ENCODE results near the gene ZNF492. TPM values are rescaled to one million over a fixed set of nuclear protein-coding genes. Genes with fewer than 3 reads are reported as not detected.
A peak's percentile ranks its signal among the peaks of the same experiment; 100 is the strongest.
"Not testable (repeated sequence)": the region's sequence is repeated elsewhere in the genome, so short reads cannot be mapped to it uniquely, and the experiment has no call there.

The ZNF492 gene
- total RNA-seq, 2 donors from 2014 or later = 0.58 to 1.8 TPM

DNA sequence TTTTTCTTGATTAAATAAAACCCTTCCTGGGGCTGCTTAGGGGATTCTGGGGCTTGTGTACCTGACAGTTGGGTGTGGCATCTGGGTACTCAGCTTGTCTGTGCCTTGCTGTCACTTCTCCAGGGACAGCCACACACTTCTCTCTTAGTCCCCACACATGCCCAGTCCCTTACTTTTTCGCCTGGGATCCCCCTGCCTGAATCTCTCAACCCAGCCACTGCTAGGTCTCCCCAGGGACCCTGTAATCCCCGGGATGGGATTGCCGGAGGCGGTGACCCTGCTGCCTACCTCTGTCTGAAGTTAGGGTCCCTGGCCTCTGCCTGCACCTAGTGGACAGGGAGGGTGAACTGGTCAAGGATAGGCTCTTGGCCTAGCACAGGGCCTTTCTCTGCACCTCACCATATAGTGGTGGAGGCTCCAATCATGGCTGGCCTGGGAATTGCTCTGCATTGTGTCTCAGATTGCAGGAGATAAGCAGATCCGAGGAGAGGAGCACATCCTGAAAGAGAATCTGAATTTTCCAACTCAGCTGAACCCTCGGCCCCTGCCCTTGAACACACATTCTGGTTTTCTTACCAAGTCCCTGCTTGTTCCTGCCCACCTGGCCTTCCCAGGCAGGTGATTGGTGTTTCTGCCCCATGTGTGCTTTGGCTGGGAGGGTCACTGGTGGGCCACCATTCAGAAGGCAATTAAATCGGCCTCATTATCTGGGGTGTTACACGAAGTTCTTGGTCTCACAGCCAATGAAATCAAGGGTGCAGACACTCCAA is 8.7 kb upstream of the ZNF492 start:
- DNase-seq = no peak
- H3K27me3 ChIP-seq = no peaks in the 10 kb centered on the region
- H3K27ac ChIP-seq = no peak overlapping the region
- no peak overlapping the region for H3K4me3 ChIP-seq
- H3K9me3 ChIP-seq = no peaks in the 10 kb centered on the region
- intact Hi-C loops (cut with DNase I) = no loop called here
- no peaks in the 10 kb centered on the region for H3K4me1 ChIP-seq
- no peaks in the 10 kb centered on the region for H3K36me3 ChIP-seq
- TF ChIP-seq, protein P1, sequence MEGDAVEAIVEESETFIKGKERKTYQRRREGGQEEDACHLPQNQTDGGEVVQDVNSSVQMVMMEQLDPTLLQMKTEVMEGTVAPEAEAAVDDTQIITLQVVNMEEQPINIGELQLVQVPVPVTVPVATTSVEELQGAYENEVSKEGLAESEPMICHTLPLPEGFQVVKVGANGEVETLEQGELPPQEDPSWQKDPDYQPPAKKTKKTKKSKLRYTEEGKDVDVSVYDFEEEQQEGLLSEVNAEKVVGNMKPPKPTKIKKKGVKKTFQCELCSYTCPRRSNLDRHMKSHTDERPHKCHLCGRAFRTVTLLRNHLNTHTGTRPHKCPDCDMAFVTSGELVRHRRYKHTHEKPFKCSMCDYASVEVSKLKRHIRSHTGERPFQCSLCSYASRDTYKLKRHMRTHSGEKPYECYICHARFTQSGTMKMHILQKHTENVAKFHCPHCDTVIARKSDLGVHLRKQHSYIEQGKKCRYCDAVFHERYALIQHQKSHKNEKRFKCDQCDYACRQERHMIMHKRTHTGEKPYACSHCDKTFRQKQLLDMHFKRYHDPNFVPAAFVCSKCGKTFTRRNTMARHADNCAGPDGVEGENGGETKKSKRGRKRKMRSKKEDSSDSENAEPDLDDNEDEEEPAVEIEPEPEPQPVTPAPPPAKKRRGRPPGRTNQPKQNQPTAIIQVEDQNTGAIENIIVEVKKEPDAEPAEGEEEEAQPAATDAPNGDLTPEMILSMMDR (IDR thresholded peaks at IDR 0.05) = no peak
- no peak overlapping the region for H3K9ac ChIP-seq (ENCODE audit: low read depth in 2 of 2, low read length in 2 of 2)

DNA sequence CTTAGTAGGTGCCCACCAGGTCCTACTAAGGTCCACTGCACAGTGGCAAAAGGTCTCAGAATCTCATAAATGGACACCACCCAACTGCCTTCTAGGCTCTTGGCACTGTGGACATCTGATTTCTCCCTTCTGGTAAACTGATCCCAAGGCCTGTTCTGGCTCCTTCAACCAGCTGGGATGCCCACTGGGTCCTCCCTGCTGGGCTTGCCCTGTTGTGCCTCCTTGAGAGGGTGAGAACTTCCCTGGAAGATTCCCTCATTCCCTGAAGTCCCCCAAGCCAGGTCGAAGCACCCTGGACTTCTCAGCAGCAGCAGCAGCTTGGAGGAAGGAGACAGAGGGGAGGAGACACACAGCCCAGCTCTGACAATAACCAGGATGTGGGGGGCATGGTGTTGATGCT is 6.6 kb upstream of the ZNF492 start:
- no peak overlapping the region for H3K4me3 ChIP-seq
- no peaks in the 10 kb centered on the region for H3K4me1 ChIP-seq
- H3K9me3 ChIP-seq = no peaks in the 10 kb centered on the region
- H3K36me3 ChIP-seq = no peaks in the 10 kb centered on the region
- TF ChIP-seq, protein P1 (IDR thresholded peaks at IDR 0.05) = no peak
- DNase-seq = no peak
- H3K9ac ChIP-seq (ENCODE audit: low read depth in 2 of 2, low read length in 2 of 2) = no peak overlapping the region
- no peaks in the 10 kb centered on the region for H3K27me3 ChIP-seq
- no peak overlapping the region for H3K27ac ChIP-seq
- intact Hi-C loops (cut with DNase I) = no loop called here

DNA sequence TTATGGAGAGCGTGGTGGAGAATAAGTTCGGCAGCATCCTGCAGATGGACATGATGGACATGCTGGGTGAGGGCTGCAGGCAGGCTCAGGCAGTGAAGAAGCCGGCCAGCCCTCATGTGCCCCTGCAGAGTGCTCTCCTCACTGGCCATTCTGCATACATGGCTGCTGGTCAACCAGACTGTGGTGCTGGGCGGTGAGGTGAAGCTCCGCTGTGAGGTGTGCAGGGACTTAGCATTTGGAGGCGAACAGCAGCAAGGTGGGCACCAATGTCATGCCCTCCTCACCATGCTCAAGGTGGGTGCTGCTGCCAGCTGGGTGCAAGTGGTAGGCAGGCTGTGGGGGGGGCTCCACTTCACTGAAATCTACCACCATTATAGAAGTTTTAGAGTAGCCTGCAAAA is 5.7 kb upstream of the ZNF492 start:
- TF ChIP-seq, protein P1 (IDR thresholded peaks at IDR 0.05) = no peak
- H3K9ac ChIP-seq (ENCODE audit: low read depth in 2 of 2, low read length in 2 of 2) = no peak overlapping the region
- intact Hi-C loops (cut with DNase I) = no loop called here
- no peak overlapping the region for H3K27ac ChIP-seq
- no peaks in the 10 kb centered on the region for H3K4me1 ChIP-seq
- H3K27me3 ChIP-seq = no peaks in the 10 kb centered on the region
- H3K4me3 ChIP-seq = no peak overlapping the region
- H3K9me3 ChIP-seq = no peaks in the 10 kb centered on the region
- H3K36me3 ChIP-seq = no peaks in the 10 kb centered on the region
- DNase-seq = no peak

DNA sequence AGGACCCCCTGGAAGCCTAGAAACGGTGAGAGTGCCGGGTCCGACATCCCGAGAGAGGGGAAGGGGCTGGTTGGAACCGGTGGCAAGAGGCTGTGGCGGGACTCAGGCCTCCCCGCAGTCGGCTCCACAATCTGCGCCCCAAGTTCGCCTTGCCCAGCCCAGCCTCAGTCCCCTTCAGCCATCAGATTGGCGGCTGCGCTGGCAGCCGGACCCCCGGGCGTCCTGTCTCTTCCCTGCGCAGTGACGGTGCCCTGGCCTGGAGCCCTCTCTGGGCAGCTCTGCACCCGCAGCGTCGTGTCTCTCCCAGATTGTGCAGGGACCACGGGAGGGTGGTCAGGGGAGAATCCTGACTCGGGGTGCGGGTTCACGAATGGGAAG is 315 bp downstream of the ZNF492 start:
- Histone ChIP-seq H3K4me3 (peak overlapping the region; percentile 60), H3K36me3 (no peaks in the 10 kb centered on the region), H3K4me1 (no peaks in the 10 kb centered on the region), H3K27me3 (no peaks in the 10 kb centered on the region), H3K9ac (ENCODE audit: low read depth in 2 of 2, low read length in 2 of 2) (peak overlapping the region in 1 of 2 donors; percentile 51), H3K27ac (no peak overlapping the region), H3K9me3 (no peaks in the 10 kb centered on the region)
- no peak for DNase-seq
- intact Hi-C loops (cut with DNase I) = no loop called here
- TF ChIP-seq, protein P1 (IDR thresholded peaks at IDR 0.05) = no peak

DNA sequence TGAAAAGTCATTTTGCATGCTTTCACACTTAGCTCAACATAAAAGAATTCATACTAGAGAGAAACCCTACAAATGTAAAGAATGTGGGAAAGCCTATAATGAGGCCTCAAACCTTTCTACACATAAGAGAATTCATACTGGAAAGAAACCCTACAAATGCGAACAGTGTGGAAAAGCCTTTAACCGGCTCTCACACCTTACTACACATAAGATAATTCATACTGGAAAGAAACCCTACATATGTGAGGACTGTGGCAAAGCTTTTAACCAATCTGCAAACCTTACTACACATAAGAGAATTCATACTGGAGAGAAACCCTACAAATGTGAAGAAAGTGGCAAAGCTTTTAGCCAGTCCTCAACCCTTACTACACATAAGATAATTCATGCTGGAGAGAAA is 51.4 kb downstream of the ZNF492 start:
- H3K4me1 ChIP-seq; DNase-seq; H3K9ac ChIP-seq (ENCODE audit: low read depth in 2 of 2, low read length in 2 of 2); H3K9me3 ChIP-seq; H3K36me3 ChIP-seq; H3K27me3 ChIP-seq; intact Hi-C loops (cut with DNase I); H3K4me3 ChIP-seq; H3K27ac ChIP-seq: not testable (repeated sequence)

DNA sequence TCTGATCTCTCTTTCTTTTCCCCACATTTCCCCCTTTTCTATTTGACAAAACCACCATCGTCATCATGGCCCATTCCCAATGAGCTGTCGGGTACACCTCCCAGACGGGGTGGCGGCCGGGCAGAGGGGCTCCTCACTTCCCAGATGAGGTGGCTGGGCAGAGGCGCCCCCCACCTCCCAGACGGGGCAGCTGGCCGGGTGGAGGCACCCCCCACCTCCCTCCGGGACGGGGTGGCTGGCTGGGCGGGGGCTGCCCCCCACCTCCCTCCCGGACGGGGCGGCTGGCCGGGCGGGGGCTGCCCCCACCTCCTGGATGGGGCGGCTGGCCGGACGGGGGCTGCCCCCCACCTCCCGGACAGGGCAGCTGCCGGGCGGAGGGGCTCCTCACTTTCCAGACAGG is 68.5 kb downstream of the ZNF492 start:
- not testable (repeated sequence) for H3K9me3 ChIP-seq

DNA sequence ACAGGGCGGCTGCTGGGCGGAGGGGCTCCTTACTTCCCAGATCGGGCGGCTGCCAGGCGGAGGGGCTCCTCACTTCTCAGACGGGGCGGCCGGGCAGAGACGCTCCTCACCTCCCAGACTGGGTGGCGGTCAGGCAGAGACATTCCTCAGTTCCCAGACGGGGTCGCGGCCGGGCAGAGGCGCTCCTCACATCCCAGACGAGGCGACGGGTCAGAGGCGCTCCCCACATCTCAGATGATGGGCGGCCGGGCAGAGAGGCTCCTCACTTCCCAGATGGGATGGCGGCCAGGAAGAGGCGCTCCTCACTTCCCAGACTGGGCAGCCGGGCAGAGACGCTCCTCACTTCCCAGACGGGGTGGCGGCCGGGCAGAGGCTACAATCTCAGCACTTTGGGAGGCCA is 69.0 kb downstream of the ZNF492 start:
- DNase-seq; H3K27ac ChIP-seq; H3K9me3 ChIP-seq; H3K4me1 ChIP-seq; H3K4me3 ChIP-seq; H3K36me3 ChIP-seq; H3K9ac ChIP-seq (ENCODE audit: low read depth in 2 of 2, low read length in 2 of 2); H3K27me3 ChIP-seq; intact Hi-C loops (cut with DNase I): not testable (repeated sequence)

More for the DNA sequence above, 68.5 kb downstream of the ZNF492 start:
- DNase-seq; H3K4me1 ChIP-seq; H3K27me3 ChIP-seq; H3K27ac ChIP-seq; H3K9ac ChIP-seq (ENCODE audit: low read depth in 2 of 2, low read length in 2 of 2); intact Hi-C loops (cut with DNase I); H3K4me3 ChIP-seq; H3K36me3 ChIP-seq: not testable (repeated sequence)

Data from colonic mucosa (tissue), 4 donors.